H1 (cell line): ENCODE data around the gene CFAP100.

Experiments used
- EZH2 ChIP-seq: fragments of 200-600 bp; sonication (generic); IDR thresholded peaks from 2 replicates; pipeline ENCODE4 v1.7.1; 2012; ENCODE audit warnings: low read depth, mild to moderate bottlenecking, moderate library complexity, low read length, inconsistent platforms; ENCODE audit not compliant: severe bottlenecking
- POLR2AphosphoS5 ChIP-seq: IDR thresholded peaks from 2 replicates; pipeline ENCODE4 v1.6.1; 2011; ENCODE audit warnings: low read depth, low read length
- SIX5 ChIP-seq: IDR thresholded peaks from 2 replicates; pipeline ENCODE4 v1.6.1; 2011; ENCODE audit warnings: mild to moderate bottlenecking, low read depth, low read length
- TF ChIP-seq, protein P1 (sequence below): IDR thresholded peaks from 2 replicates; pipeline ENCODE4 v1.6.1; 2012; ENCODE audit warnings: inconsistent platforms

- no peak for TF ChIP-seq POLR2AphosphoS5
- TF ChIP-seq, protein P1, sequence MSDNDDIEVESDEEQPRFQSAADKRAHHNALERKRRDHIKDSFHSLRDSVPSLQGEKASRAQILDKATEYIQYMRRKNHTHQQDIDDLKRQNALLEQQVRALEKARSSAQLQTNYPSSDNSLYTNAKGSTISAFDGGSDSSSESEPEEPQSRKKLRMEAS: no peak
- no peak for TF ChIP-seq EZH2
- TF ChIP-seq SIX5: no peak
Observed at GRCh38 chr3:126345641-126346460, 48.9 kb upstream of the CFAP100 start.
